Activated CD4-positive, alpha-beta T cell treated with anti-CD3 and anti-CD28 coated beads, Interleukin-10, Interleukin-2, amounts not matched to agents 100 ng/mL and 50 ng/mL, durations not matched to agents 16 hours and 8 hours (primary cell): Measurements from ENCODE around the gene UMAD1.
A peak's percentile ranks its signal among the peaks of the same experiment; 100 is the strongest.

Experiments
- DNase-seq: peaks from one replicate; pipeline ENCODE4 v3.0.0-alpha.2; 2020

The UMAD1 gene

DNA sequence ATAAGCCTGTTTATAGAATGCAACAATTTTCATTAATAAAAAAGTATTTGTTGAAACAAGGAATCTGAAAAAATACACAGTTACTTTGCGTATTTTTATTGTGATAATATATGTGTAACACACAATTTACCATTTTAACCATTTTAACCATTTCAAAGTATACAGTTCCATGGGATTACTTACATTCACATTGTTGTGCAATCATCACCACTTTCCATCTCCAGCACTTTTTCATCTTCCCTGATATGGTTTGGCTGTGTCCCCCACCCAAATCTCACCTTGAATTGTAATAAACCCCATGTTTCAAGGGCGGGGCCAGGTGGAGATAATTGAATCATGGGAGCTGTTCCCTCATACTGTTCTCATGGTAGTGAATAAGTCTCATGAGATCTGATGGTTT, 266.8 kb downstream of the UMAD1 start:
- no peak for DNase-seq

DNA sequence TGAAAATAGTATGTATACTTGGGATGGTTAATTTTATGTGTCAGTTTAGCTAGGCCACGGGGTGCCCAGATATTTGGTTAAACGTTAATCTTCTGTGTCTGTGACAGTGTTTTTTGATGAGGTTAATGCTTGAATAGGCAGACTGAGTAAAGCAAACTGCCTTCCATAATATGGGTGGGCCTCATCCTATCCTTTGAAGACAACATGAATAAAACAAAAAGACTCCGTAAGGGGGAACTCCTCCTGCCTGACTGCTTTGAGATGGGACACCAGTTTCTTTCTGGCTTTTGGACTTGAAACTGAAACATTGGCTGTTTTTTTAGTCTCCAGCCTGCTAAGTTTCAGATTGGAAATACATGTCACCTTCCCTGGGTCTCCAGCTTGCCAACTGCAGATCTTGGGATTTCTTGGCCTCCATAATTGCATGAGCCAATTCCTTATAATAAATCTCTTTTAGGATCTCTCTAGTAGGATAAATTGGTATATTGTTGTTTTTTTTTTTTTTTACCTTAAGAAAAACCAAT, 268.1 kb downstream of the UMAD1 start:
- DNase-seq = no peak

DNA sequence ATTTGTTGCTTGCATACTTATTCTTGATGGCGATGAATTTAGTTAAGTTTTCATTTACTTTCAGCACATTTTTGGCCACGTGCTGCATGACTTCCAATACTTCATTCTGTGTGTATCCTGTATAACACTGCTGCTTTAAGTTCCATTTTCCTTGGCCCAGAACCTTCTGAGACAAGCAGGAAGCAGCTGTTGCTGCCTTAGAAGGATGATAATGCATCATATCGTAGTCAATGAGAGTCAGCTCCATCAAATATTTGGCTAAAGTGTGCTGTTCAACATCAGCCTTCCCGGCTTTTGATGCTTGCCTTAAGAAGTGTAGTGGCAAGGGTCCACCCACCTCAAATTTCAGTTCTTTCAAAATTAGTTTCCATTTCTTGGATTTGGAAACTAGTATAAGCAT, 268.8 kb downstream of the UMAD1 start:
- no peak for DNase-seq

DNA sequence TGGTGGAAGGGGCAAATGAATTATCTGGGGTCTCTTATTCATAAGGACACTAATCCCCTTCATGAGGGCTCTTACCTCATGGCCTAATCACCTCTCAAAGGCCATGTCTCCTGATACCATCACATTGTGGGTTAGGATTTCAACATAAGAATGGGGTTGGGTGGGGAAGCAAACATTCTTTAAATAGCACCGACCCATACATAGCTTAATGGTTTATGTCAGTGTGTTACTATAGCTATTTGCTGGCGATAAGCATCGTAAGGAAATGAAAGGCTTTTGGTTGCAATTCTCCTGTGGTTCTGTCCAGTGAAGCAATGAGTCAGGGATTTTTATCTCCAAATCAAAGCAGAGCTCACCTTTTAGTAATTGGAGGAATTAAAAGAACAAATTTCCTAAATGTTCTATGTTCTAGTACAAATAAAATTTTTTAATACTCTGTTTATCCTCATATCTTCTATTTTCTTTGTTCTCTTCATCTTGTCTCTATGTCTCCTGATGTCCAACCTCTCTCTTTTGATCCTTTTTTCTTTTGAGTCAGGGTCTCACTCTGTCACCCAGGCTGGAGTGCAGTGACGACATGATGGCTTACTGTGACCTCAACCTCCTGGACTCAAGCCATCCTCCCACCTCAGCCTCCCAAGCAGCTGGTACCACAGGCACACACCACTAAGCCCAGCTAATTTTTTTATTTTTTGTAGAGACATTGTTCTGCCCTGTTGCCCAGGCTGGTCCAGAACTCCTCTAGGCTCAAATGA, 271.0 kb downstream of the UMAD1 start:
- no peak for DNase-seq

DNA sequence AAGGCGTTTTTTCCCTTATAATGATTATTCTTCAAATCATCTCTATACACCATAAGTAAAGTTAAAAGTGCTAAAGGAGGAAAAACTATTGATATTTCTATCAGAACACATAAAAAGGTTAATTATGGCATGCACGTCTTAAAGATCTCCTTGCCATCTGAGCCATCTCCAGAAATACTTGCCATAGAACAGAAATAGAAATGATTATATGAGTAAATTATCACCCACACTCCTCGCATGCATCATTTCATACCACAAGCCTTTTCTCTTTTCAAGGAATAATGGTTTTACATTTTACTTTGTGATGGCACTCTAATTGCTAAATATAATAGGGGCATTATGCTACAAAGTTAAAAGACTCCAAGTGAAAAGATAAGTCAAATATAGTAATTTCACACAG, 272.4 kb downstream of the UMAD1 start:
- no peak for DNase-seq

DNA sequence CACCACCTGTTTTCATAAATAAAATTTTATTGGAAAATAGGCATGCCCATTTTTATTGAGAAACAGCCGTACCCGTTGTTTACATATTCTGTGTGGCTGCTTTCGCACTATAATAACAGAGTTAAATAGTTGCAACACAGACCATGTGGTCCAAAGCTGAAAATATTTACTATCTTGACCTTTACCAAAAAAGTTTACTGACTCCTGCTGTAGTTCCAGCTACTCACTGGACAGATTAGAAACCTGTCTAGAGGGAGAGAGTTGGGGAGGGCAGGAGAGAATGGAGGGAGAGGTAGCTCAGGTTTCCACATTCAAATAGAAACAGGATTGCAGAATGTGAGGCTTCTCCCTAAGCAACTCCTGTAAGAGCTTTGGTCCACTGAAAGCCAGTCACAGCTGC, 273.0 kb downstream of the UMAD1 start:
- no peak for DNase-seq

DNA sequence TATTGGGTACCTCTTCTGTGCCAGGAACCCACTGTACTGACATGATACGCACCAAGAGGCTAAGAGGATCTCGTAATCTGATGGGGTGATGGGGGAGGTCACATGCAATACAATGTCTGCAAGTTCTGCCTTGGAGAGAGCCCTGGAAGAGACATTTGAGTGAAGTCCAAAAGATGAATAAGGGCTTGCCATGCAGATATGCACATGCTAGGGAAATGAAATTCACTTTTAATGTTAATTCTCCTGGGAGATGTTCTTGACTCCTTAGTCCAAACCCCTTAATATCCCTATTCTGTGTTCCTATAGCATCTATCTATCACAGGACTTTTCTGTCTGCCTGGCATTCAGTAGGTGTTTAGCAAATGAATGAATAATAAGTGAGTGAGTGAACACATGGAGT, 274.0 kb downstream of the UMAD1 start:
- DNase-seq = no peak

DNA sequence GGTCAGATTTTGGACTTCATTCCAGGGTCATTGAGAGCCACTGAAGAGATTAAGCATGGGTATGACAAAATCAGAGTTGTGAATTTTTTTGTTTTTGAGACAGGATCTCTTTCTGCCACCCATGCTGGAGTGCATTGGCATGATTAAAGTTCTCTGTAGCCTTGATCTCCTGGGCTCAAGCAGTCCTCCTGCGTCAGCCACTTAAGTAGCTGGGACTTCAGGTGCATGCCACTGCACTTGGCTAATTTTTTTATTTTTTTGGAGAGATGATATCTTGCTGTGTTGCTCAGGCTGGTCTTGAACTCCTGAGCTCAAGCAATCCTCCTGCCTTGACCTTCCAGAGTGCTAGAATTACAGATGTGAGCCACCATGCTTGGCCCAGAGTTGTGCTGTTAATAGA, 275.5 kb downstream of the UMAD1 start:
- no peak for DNase-seq

DNA sequence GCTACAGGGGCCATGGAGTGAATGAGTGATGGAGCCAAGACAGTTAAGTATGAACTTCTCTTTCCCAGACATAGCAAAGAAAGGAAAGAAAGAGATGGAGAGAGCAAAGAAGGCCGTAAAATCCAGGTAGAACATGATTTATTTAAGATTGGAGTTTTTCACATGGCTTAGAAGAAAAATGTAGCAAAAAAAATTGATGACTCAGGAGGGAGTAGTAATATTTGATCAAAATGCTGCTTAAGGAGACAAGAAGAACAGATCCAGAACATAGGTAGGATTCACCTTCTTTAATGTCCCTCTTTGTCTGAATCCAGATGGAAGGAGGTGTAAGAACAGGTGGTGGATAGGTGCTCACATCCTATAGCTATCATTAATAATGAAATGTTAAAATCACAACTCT, 277.0 kb downstream of the UMAD1 start:
- no peak for DNase-seq

DNA sequence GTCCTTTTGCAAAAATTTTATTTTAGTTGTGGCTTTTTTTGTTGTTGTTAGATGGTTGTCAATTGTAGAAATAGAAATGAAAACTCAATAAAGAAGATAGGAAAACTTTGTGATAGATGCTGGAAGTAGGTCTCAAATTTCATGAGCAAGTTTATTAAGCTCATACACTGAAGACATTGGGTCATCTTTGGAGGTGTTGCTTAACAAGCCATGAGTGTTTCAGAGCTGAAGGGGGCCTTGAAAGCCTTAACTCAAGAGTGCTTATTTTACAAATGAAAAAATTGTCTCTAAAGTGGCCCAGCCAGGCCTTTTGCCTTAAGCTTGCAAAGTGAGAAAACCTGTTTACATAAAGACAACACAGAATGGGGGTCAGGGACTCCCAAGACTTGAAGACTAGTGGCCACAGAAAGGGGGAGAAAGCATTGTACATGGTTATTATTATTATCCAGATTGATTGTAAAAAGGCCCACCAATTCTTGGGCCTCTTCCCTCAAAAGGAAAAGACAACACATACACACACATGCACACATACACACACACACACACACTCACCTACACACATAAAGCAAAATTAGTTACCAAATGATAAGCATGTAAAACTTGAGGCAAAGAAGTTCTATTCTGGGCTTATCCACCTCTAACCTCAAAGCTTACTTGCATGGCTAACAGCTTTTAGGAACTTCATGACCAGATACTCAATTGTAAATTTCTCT, 278.3 kb downstream of the UMAD1 start:
- no peak for DNase-seq

DNA sequence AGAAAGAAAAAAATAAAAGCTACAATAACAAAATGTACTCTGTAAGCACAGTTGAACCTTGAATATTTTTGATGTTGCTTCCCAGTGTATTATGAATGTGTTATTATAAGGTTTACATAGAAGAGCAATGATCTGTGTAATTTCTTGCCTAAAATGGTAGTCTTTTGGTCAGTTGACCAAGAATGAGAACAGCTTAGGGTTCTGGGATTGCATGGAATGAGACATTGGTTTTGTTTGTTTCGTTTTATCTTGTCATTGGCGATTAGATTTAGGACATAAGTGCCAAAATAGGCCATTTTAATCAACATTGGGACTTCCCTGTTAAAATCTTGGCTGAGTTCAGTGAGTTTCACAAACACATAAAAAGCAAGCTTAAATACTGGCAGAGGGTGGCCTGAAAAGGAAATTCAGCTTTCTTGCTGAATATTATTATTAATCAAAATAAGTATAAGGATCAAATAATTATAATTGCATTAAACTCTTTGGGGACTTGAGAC, 278.9 kb downstream of the UMAD1 start:
- DNase-seq = peak; percentile 19

DNA sequence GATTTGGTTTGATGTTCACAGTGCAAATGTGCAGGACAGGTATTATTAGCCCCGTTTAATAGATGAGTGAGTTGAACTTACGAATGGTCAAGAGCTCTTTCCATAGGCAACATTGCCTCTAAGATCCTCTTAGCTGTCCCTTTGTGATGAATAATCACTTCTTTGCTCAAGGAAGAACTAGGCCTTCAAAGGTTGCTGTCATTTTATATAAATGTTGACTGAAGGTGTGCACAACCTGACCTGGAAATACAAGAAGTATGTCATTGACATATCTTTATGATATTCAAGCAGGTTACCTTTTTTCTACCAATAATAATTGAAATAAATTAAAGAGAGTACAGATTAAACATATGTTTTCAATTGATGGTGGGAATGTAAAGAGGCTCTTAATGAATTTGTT, 279.5 kb downstream of the UMAD1 start:
- no peak for DNase-seq

DNA sequence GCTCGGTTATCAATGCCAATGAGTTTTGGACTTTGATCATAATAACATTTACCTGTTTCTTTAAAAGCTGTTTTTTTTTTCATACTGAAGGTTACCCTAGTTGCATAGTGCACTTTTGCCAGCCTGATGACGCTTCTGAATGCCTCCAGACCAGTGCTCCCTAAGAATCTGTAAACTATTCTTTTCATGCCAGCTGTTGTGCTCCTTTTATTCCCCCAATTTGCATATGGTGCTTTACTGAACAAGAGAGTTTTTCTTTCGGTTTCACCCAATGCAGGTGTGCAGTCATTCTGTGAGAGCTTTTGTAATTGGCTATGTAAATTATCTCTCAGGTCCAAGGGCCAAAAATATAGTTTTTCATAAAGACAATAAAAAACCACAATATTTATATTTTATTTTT, 279.9 kb downstream of the UMAD1 start:
- DNase-seq = peak; percentile 64

DNA sequence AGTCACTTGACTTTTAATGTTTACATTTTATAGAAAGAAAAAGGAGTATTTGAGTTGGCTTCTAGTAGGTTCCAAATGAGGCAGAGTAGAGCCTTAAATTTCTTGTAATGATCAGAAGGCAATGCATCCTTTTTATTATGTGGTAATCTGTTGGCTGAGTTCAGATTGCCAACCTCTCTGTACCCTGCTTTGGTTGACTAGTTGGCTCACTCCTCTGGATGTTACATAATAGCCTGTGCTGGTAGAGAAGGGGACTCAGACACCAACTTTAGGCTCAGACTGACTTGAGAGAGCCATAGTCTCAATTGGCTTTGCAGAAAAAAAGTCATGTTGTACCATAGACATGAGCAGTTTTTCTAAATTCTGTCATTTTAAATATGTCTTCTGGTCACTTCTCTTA, 281.3 kb downstream of the UMAD1 start:
- no peak for DNase-seq

DNA sequence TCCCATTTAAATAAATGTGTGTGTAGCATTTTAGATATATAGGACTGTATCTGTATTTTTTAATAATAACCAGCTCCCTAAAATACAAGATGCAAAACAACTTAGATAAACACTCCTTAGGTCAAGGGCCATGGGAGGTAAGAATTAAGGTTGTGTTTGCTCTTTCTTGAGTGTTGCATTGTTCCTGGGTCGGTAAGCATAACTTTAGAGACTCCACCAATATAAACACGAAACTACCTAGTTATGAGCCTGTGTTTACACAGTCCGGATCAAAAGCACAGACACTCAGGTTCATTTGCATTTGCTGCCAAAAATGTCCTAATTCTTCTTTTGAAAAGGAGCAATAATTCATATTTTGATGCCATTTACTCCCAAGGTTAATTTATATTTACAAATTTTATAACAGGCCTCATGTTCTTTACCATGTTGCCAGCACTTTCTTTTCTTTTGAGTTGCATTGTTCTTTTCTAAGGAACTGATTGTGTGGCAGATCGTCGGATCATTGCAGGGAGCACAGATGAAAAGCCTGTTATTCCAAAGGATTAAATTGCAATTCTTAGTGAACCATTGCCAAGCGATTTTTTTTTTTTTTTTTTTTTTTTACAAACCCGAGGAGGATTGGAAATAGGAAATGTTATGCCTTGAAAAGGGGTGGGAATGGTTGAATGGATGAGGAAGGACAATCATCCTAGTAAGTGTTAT, 282.3 kb downstream of the UMAD1 start:
- DNase-seq = no peak

DNA sequence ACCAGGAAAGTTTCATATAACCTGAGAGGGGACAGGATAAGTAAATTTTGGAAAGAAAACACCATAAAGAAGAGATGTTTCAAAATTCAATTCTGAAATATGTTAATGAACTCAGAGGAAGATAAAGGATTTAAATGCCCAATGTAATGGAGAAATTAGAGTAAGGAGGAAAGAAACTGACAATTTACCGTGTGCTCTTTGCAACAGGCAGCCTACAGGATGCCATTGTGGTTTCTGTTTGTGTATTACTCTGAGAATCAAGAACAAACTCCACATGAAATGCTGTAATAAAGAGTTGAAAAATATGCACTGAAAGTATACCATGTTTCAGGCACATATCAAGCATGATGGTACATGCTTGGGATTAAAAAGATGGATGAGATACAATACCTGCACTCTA, 283.3 kb downstream of the UMAD1 start:
- DNase-seq = no peak

DNA sequence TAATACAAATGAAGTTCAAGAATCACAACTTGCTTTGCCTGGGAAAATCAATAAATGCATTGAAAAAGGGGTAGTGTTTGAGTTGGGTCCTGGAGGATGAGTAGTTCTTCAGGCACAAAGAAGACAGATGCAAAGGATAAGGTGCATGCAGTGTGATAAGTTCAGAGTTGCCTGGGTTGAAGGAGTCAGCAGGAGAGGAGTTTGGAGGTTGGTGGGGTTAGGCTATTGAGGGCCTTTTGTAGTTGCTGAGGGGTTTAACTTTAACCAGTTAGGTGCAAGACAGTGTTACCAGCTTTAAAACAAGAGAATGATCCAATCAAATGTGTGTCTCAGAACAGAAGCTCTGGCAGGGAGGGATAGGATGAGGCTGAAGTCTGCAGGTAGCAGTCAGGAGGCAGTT, 283.8 kb downstream of the UMAD1 start:
- DNase-seq = no peak
